GM21619 (cell line): ENCODE results near the gene RBMS3.

ENCODE experiments used
- ATAC-seq: cut with Tn5 transposase; IDR thresholded peaks from one replicate; pipeline ENCODE4 v1.9.1; 2021; ENCODE audit not compliant: unreplicated experiment

Gene RBMS3

DNA sequence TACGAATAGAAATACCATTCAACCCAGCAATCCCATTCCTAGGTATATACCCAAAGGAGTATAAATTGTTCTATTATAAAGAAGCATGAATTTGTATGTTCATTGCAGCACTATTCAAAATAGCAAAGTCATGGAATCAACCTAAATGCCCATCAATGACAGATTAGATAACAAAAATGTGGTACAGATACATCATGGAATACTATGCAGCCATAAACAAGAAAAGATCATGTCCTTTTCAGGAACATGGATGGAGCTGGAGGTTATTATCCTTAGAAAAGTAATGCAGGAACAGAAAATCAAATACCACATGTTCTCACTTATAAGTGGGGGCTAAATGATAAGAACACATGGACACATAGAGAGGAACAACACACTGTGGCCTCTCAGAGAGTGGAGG is 571.9 kb downstream of the RBMS3 start:
- no peak for ATAC-seq

DNA sequence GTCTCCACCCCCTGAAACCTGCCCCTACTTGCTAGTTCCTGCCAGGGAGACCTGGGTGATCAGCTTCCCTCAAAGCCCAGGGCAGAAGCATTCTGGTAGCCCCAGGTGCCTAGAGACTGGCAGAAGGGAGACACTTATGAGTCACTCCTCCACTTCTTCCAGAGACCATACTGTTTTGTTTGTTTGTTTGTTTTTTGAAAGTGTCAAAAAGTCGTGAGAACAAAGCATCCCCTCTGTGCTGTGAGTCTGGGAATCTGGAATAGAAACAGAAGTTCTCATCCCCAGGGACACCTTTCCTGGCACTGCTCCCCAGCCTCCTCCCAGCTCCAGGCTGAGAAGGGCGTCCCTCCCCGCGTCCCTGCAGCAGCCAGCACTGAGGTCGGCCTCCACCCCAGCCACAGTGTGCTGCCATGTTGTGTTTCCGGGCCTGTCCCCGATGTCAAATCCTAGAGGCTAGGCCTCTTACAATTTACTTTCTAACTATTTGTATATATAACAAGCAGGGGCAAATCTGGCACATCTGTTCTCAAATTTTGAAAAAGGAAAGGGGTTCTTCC is 573.0 kb downstream of the RBMS3 start:
- ATAC-seq, result no peak

DNA sequence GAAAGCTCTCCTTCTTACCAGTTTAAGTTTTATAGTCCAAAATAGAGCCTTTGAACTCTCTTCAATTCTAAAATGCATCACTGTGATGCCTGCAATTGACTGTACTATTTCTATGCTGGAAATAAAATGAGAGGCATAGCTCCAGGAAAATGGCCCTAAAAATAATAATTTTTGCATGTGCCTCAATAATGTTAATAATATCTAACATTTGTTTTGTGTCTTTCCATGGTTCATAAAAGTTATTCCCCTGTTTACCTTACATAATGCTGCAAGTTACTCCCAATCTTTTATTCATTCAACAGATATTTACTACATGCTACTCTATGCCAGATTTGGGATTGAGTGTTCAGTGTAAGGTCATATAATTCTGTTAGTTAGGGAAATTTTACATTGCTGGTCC is 574.0 kb downstream of the RBMS3 start:
- ATAC-seq, result no peak

DNA sequence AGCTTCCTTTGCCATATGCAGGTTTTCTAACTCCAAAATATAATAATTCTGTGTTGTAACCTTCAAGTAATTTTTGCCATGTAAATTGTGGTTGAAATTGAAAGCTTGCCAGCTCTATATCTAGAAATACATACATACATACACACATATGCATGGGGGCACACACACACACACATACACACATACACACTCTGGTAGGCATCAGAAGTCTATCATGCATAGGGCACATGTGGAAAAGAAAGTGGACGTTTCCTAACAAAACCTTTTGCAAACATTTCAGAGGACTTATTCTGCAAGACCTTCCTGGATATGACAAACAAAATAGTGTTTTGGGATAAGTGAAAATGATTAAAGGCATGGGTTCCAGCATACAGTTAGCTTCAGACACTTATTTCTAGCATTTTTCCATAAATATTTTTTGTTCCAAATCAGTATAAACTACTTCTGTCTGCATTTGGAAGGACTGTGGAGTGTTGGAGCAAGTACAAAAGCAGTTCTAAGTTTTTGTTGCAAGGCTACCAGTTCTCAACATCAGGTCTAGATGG is 578.9 kb downstream of the RBMS3 start:
- no peak for ATAC-seq

DNA sequence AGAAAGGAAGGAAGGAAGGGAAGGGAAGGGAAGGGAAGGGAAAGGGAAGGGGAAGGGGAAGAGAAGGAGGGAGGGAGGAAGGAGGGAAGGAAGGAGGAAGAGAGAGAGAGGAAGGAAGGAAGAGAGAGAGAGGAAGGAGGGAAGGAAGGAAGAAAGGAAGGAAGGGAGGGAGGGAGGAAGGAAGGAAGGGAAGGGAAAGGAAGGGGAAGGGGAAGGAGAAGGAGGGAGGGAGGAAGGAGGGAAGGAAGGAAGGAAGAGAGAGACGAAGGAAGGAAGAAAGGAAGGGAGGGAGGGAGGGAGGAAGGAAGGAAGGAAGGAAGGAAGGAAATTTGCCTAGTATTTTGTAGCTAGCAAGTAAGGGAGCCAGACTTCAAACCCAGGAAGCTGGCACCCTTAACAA is 583.9 kb downstream of the RBMS3 start:
- ATAC-seq, result no peak

DNA sequence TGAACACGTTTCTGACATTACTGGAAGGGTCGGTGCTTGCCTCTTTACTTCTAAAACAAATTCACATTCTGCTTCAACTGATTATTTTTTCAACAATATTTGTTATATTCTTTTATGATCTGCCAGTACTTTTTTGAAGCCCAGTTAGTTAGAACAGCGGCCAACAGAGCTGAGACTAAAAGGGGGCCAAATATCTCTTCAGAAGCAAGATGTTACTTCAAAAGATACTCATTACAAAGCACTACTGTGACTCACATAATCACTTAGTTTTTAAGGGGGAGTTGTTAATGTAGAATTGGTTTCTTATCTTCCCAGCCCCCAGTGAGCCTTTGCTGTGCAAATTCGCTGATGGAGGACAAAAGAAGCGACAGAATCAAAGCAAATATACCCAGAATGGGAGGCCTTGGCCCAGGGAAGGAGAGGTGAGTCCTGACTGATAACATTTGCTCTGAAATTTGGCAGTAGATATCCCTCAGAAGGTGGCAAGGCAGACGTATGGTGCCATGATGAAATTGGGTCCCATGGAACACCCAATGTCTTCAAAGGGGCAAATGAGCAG is 587.8 kb downstream of the RBMS3 start:
- ATAC-seq, result no peak

DNA sequence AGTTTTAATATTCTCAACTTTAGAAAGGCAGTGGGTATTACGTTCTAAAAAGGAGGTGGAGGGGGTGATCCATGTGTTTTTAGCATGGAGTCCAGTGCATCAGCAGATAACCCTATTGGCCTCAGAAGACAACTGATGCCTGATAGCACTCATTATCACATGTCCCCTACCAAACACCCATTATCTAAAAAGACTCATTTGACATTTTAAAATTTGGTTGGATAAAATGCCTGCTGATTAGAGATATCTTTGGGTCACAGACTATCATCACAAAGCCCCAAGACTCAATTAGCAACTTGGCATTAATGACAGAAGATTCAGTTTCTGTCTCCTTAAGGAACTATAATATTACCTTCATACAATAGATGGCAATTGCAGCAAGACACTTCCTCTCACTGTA is 589.3 kb downstream of the RBMS3 start:
- ATAC-seq, result no peak

DNA sequence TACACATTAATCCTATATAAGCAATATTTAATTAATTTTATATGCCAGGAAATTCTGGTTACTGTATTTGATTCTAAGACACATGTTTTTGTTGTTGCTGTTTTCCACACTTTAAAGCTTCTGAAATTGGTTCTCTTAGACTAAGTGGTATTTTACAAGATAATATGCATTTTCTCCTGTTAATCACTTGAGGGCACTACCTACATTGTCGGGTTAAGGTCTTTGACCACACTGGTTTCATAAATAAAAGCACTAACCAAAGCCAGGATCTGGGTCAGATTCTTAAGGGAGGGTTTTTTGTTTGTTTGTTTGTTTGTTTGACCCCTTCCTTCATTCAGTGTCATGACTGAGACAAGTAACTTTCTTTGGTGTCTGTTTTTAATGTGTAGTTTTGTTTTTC is 590.2 kb downstream of the RBMS3 start:
- ATAC-seq, result no peak

DNA sequence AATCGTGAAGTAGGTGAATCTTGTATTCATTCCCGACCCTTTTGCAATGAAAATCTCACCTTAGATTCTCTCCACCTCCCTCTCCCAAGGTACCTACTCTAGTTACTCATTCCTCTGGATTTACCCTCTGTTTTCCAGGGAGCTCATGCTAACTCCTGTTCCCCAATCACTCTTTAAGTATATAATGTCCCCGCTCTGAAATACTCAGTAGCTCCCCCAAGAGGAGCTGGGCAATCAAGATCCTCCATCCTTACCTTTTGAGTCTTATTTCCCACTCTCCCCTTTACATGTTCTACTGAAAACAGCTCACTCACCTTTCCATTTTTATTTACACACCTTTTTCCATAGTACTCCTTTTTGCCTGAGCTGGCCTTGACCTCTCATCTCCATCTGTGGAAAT is 599.9 kb downstream of the RBMS3 start:
- ATAC-seq, result no peak

DNA sequence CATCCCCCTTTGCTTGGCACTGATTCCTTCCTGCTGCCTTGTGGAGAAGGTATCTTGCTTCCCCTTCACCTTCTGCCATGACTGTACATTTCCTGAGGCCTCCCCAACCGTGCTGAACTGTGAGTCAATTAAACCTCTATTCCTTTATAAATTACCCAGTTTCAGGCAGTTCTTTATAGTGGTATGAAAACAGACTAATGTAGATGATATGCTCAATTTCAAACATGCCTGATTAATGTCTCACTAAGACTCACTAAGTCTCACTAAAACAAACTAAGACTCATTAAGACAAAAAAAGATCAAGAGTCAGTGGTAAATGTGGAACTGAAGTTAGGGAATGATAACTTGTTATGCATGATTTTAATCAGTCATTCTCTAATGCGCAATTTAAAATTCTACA is 606.6 kb downstream of the RBMS3 start:
- ATAC-seq, result no peak

DNA sequence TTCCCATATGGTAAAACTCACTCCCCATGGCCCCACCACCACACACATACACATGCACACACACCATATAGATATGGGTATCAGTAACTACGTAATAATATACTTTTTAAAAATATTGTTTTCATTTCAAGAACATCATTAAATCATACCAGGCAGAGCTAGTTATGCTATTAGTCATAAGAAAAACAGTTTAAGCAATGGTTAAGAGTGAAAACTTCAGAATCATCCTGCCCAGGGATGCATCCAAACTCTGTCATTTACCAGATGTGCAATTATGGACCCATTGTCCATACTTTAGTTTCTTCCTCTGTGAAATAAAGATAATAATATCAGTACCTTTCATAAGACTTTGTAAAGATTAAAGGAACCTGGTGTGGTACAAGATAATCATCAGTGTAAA is 608.3 kb downstream of the RBMS3 start:
- no peak for ATAC-seq

DNA sequence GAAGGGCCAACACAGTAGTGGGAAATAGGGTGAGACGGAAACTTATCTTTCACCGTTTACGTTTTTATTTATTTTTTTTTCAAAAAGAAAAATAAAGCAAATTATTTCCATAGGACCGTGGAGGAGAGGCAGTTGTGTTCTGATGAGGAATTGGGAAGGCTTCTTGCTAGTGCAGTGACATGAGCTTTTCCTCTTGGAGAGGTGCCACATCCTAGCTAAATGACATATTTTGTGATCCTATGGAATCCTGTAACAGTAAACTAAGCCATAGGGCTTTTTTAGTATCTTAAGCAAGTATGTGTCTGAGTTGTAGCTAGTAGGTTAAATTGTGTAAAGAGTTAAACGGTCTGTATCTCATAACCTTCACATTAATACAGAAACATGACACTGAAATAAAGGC is 609.9 kb downstream of the RBMS3 start:
- ATAC-seq, result no peak

DNA sequence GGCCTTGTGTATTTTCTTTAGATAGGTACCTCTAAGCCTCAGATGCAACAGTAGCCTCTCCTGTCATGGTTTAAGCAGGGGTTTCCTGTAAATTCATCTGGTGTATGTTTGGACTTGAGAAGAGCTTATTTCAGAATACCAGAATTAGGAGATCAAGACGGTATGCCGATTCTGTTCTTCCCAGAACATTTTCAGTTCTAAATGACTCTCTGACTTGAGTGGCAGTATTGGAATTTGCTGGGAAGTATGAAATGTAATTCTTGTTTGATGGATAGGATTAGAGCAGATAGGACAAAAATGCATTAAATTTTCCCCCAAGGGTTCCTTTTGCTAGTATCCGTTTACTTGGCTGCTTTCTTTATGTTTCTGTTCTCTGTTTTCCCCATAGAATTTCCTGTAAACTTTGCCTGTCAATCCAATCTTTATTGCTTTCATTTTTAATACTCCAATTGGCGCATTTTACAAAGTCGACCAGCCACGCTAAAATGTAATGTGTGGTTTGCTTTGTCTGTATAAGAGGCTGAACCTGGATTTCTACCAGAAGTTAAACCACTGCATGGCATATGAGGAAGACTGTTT is 612.2 kb downstream of the RBMS3 start:
- no peak for ATAC-seq

DNA sequence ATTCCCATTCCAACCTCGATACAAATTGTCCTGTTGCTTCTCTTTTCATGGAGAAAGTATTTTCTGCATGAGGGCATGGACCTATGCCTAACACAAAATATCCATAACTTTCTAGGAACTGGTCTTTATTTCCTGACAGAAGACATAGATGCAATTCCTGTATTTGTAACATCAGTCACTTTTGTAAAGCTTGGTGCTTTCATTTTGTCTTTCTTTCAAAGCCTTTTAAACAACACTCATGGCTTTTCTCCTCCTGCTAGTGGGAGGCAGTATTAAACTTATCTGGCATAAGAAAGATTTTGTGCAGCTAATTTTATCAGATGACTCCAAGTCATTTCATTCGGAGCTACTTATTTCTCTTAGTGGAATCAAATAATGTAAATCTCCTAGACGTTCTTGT is 616.0 kb downstream of the RBMS3 start:
- ATAC-seq, result no peak

DNA sequence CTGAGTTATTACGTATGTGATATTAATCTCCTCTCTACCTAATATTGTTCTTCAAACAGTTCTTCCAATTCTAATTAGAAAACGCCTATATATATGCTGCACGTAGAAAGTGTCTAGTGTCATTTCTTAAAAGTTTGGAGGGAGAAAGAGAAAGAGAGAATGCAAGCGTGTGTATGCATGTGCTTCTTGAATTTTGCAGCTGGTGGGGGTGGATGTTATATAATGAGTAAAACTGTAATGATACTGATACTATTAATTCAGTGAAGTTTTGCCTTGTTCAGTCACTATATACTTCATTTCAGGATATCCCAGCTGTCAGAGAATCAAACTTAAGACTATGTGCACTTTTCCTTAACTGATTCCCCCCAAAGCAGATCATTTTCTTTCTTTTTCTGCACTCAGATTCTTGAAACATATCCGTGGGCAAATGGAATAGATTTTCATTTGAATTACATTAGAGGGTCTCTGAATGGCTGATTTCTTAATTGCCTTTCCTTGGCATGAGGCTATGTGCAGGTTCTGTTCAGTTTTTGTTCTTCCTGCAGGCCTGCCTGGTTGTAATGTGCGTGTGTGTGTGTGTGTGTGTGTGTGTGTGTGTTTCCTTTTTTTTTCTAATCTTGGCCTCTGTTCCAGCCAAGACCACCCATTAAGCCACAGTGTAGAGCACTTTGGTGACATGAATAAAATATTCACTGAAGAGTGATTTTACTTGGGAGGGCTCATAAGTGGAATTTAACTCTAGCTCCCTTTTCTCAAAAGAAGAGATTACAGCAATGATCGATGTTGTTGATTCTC is 617.5 kb downstream of the RBMS3 start:
- no peak for ATAC-seq

DNA sequence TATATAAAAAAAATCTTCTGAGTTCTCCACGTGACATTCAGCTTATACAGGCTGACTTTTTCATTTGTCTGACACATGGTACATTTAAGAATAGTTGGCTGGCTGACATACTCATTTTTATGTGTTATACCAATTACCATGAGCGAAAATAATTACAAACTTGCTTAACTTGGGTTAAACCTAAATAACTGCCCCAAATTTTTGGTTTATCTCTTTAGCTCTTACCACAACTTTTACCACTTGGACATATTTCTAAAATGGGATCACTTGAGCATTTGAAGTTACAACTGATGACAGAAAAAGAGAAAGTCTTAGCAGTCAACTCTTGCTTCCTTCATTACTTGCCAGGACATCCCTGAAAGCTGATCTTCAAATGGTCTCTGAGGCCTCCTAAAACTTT is 618.1 kb downstream of the RBMS3 start:
- ATAC-seq, result no peak

DNA sequence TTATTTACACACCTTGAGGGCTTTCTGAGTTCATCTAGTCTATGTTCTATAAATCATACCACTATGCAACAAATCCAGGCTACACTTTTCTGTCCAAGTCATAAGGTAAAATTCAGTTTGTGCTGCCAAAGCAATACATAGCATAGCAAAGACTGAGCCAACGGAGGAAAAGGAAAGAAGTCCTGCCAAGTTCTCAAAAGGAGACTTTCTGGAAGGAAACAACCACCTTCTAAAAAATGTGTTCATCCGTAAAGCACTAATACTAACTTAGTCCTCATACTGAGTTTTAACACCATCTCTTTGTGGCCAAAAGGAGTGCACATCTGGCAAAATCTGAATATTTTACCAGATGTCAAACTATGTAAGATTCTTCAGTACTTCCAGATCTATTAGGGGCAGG is 620.2 kb downstream of the RBMS3 start:
- ATAC-seq, result no peak

DNA sequence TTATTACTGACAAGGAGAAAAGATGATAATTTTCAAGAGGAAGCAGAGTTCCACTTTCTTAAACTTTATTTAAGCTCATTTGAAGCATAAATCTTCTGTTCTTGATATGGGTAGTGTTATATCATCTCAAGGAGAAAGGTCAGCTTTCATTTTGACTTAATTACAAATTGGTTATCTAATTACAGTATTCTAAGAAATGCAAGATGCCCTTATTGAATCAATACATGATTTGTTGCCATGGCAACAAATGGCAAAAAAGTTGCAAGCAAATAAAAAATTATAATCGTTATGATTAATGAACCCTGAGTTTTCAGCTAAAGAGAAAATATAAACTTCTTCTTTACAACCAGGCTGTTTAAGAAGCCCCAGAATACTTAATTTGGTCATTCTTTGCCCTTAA is 622.7 kb downstream of the RBMS3 start:
- no peak for ATAC-seq

DNA sequence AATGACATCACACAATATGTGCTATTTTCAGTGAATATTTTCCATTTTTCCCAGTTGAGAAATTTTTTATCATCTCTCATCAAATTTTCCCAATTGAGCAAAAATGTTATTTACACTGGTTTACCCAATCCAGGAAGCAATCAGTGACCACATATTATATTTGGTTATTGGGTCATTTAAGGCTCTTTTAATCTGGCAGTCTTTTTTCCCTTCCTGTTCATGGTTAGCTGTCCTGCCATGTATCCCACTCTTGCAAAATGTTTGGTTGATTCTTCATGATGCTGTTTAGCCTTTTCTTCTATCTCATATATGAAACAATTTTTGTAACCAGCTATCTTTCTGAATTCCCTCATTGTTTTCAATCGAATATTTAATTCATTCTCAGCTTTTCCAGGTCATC is 626.0 kb downstream of the RBMS3 start:
- no peak for ATAC-seq

DNA sequence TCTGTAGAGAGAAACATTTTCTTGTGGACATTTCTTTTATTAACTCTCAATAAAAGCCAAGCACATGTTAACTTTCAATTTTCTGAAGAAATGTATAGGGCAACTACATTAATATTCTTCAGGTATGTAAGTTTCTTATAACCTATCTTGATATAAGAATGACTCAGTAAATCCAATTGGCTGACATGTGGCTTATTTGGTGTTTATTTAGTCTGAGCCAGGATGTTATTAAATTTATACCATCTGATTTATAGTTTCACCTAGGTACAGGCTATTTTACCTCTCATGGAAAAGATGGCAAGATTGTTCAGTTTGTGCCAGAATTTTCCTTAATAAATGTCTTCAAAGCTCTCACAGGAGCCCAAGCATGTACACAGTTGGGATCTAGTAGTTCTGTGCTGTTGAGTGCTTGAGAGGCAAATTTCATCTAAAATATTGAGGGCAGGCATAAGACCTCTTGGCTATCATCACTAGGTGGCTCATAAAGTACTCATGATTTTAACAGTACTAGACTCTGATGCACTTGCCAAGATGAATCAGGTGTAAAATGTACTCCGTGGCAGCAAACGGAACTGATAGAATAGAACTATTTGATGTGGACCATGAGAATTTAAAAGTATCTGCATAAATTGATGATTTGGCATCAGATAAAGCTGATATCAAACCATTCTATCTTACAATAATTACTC is 631.9 kb downstream of the RBMS3 start:
- ATAC-seq, result no peak

DNA sequence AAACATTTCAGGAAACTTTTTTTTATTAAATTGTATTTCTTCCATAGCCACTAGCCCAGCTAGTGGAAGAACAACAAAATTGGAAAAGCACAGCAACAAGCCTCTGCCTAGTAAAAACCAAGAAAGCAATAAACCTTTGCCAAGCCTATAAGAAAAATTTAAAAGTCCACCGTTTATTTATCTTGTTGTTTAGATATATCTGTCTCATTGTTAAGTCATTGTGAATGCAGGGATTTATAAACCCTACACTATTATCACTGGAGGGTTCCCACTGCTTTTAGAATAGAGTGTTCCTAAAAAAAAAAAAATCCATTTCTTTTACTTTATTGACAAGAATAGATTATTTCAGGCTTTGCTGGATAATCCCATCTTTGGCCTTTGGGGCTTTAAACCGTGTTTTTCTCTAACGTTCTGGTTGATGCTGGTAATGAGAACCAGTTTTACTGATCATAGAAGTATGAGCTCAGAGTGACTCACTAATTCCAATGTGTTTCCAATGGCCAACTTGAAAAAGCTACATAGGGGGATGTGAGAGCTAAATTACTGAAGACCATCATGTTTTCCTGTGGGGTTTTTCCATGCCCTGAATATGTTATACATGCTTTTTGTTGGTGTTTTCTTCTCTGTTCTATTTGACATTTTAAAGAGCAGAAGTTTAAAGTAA is 634.1 kb downstream of the RBMS3 start:
- ATAC-seq, result no peak
